GM18909 (cell line): Measurements from ENCODE around the gene COL13A1.

Experiments used
- ATAC-seq: cut with Tn5 transposase; IDR thresholded peaks from one replicate; pipeline ENCODE4 v1.9.1; 2021; ENCODE audit warnings: mild to moderate bottlenecking; ENCODE audit not compliant: unreplicated experiment, poor library complexity

The COL13A1 gene

GRCh38 chr10:69959911-69960310 is 158.2 kb downstream of the COL13A1 start:
- ATAC-seq: no peak

- ATAC-seq: no peak
Observed at GRCh38 chr10:69960606-69960987, 158.9 kb downstream of the COL13A1 start.

- ATAC-seq: no peak
Observed at GRCh38 chr10:69960988-69961880, 159.5 kb downstream of the COL13A1 start.

- no peak for ATAC-seq
Observed at GRCh38 chr10:69961881-69962745, 160.4 kb downstream of the COL13A1 start.

GRCh38 chr10:69962746-69963135 is 161.0 kb downstream of the COL13A1 start:
- no peak for ATAC-seq

GRCh38 chr10:69963178-69963834 is 161.6 kb downstream of the COL13A1 start:
- no peak for ATAC-seq

- ATAC-seq: no peak
Observed at GRCh38 chr10:69963835-69964710, 162.4 kb downstream of the COL13A1 start.

GRCh38 chr10:69965086-69965485 is 163.4 kb downstream of the COL13A1 start:
- ATAC-seq: no peak

GRCh38 chr10:69965919-69966662 is 164.4 kb downstream of the COL13A1 start:
- no peak for ATAC-seq

GRCh38 chr10:69968830-69969229 is 167.1 kb downstream of the COL13A1 start:
- ATAC-seq: no peak

- no peak for ATAC-seq
Observed at GRCh38 chr10:69969977-69970376, 168.3 kb downstream of the COL13A1 start.

- no peak for ATAC-seq
Observed at GRCh38 chr10:69972981-69973397, 171.3 kb downstream of the COL13A1 start.

GRCh38 chr10:69973678-69974077 is 172.0 kb downstream of the COL13A1 start:
- ATAC-seq: no peak

GRCh38 chr10:69974551-69975155 is 172.9 kb downstream of the COL13A1 start:
- ATAC-seq: no peak

GRCh38 chr10:69976795-69977546 is 175.3 kb downstream of the COL13A1 start:
- ATAC-seq: no peak

- ATAC-seq: no peak
Observed at GRCh38 chr10:69979174-69979573, 177.5 kb downstream of the COL13A1 start.

GRCh38 chr10:69980672-69981071 is 179.0 kb downstream of the COL13A1 start:
- ATAC-seq: no peak

- no peak for ATAC-seq
Observed at GRCh38 chr10:69988094-69988493, 186.4 kb downstream of the COL13A1 start.
